EH (cell line): ENCODE results near the gene UBE2M.

Source experiments
- DNase-seq: peaks from one replicate; pipeline ENCODE4 v3.0.0-alpha.2; 2015; ENCODE audit warnings: low read depth

The UBE2M gene

GRCh38 chr19:58570770-58571574, 12.6 kb upstream of the UBE2M start:
- DNase-seq = no peak

GRCh38 chr19:58569943-58570670, 11.7 kb upstream of the UBE2M start:
- DNase-seq = no peak

GRCh38 chr19:58569191-58569942, 11.0 kb upstream of the UBE2M start:
- DNase-seq = no peak

GRCh38 chr19:58568453-58569130, 10.2 kb upstream of the UBE2M start:
- no peak for DNase-seq

- no peak for DNase-seq
Observed at GRCh38 chr19:58566989-58567388, 8.6 kb upstream of the UBE2M start.

GRCh38 chr19:58563823-58564222, 5.4 kb upstream of the UBE2M start:
- no peak for DNase-seq

GRCh38 chr19:58563034-58563573, 4.7 kb upstream of the UBE2M start:
- peak; percentile 33 for DNase-seq

GRCh38 chr19:58562122-58563033, 4.0 kb upstream of the UBE2M start:
- peak; percentile 51 for DNase-seq

- no peak for DNase-seq
Observed at GRCh38 chr19:58561373-58562121, 3.1 kb upstream of the UBE2M start.

- no peak for DNase-seq
Observed at GRCh38 chr19:58560921-58561320, 2.5 kb upstream of the UBE2M start.

GRCh38 chr19:58560007-58560887, 1.8 kb upstream of the UBE2M start:
- DNase-seq = no peak

GRCh38 chr19:58559275-58560006, 1.0 kb upstream of the UBE2M start:
- peak; percentile 94 for DNase-seq

- peak; percentile 98 for DNase-seq
Observed at GRCh38 chr19:58558623-58559274, 338 bp upstream of the UBE2M start.

- no peak for DNase-seq
Observed at GRCh38 chr19:58557221-58558065, 968 bp downstream of the UBE2M start.

- DNase-seq = no peak
Observed at GRCh38 chr19:58556622-58557220, 1.7 kb downstream of the UBE2M start.

GRCh38 chr19:58555920-58556621, 2.3 kb downstream of the UBE2M start:
- DNase-seq = no peak
